ENCODE results near the gene ARHGAP35. TPM values are rescaled to one million over a fixed set of nuclear protein-coding genes. Genes with fewer than 3 reads are reported as not detected.

ARHGAP35 gene
- total RNA-seq, 1 donor from 2014 or later, result 67.0 TPM

GRCh38 chr19:46890423-46891170 lies 29.8 kb downstream of the ARHGAP35 start:
- intact Hi-C loops (cut with DNase I), result no loop called here
- ATAC-seq (peak; percentile 63), DNase-seq (ENCODE audit: low spot score) (no peak)

GRCh38 chr19:46892252-46893179 lies 31.7 kb downstream of the ARHGAP35 start:
- ATAC-seq (no peak), DNase-seq (ENCODE audit: low spot score) (no peak)
- intact Hi-C loops (cut with DNase I), result no loop called here

- intact Hi-C loops (cut with DNase I), result no loop called here
- peak; percentile 22 for DNase-seq (ENCODE audit: low spot score)
- no peak for ATAC-seq
Observed at GRCh38 chr19:46896076-46896794, 35.4 kb downstream of the ARHGAP35 start.

- intact Hi-C loops (cut with DNase I), result no loop called here
- ATAC-seq (peak; percentile 76), DNase-seq (ENCODE audit: low spot score) (peak; percentile 13)
Observed at GRCh38 chr19:46898731-46899130, 37.9 kb downstream of the ARHGAP35 start.

- intact Hi-C loops (cut with DNase I), result no loop called here
- ATAC-seq, result no peak
Observed at GRCh38 chr19:46900341-46900740, 39.5 kb downstream of the ARHGAP35 start.

GRCh38 chr19:46901701-46902401 lies 41.1 kb downstream of the ARHGAP35 start:
- intact Hi-C loops (cut with DNase I), result no loop called here
- ATAC-seq (no peak), DNase-seq (ENCODE audit: low spot score) (no peak)

More at GRCh38 chr19:46900341-46900740, 39.5 kb downstream of the ARHGAP35 start:
- no peak for DNase-seq (ENCODE audit: low spot score)

GRCh38 chr19:46902402-46902766 lies 41.6 kb downstream of the ARHGAP35 start:
- DNase-seq (ENCODE audit: low spot score) (no peak), ATAC-seq (no peak)
- intact Hi-C loops (cut with DNase I), result no loop called here

- no peak for ATAC-seq
- intact Hi-C loops (cut with DNase I), result no loop called here
- DNase-seq (ENCODE audit: low spot score), result no peak
Observed at GRCh38 chr19:46903458-46903857, 42.7 kb downstream of the ARHGAP35 start.

GRCh38 chr19:46904114-46905060 lies 43.6 kb downstream of the ARHGAP35 start:
- DNase-seq (ENCODE audit: low spot score) (no peak), ATAC-seq (peak; percentile 42)
- intact Hi-C loops (cut with DNase I), result no loop called here

- DNase-seq (ENCODE audit: low spot score) (no peak), ATAC-seq (no peak)
- intact Hi-C loops (cut with DNase I), result no loop called here
Observed at GRCh38 chr19:46906221-46906620, 45.4 kb downstream of the ARHGAP35 start.

GRCh38 chr19:46907880-46908279 lies 47.1 kb downstream of the ARHGAP35 start:
- DNase-seq (ENCODE audit: low spot score), result no peak
- peak; percentile 57 for ATAC-seq
- intact Hi-C loops (cut with DNase I), result no loop called here

GRCh38 chr19:46909356-46909755 lies 48.6 kb downstream of the ARHGAP35 start:
- ATAC-seq, result peak; percentile 37
- intact Hi-C loops (cut with DNase I), result no loop called here
- DNase-seq (ENCODE audit: low spot score), result no peak

Other genes with a start within 250 kb of the ARHGAP35 start
- gene PTGIR, start 235.9 kb upstream of the ARHGAP35 start, total RNA-seq, result 8.0 TPM
- gene GNG8, start 224.8 kb upstream of the ARHGAP35 start, total RNA-seq, result not detected
- gene DACT3, start 199.8 kb upstream of the ARHGAP35 start, total RNA-seq, result 22.2 TPM
- 54.0 TPM for gene PRKD2, start 143.9 kb upstream of the ARHGAP35 start, total RNA-seq
- 25.2 TPM for gene FKRP, start 114.9 kb upstream of the ARHGAP35 start, total RNA-seq
- 70.5 TPM for gene STRN4, start 114.5 kb upstream of the ARHGAP35 start, total RNA-seq
- gene SLC1A5, start 72.4 kb upstream of the ARHGAP35 start, total RNA-seq, result 71.0 TPM
- 59.7 TPM for gene AP2S1, start 10.2 kb upstream of the ARHGAP35 start, total RNA-seq
- 0.89 TPM for gene NPAS1, start 158.8 kb downstream of the ARHGAP35 start, total RNA-seq
- 19.3 TPM for gene TMEM160, start 187.6 kb downstream of the ARHGAP35 start, total RNA-seq